ENCODE measurements around the gene ZFYVE21.

ZFYVE21 gene

DNA sequence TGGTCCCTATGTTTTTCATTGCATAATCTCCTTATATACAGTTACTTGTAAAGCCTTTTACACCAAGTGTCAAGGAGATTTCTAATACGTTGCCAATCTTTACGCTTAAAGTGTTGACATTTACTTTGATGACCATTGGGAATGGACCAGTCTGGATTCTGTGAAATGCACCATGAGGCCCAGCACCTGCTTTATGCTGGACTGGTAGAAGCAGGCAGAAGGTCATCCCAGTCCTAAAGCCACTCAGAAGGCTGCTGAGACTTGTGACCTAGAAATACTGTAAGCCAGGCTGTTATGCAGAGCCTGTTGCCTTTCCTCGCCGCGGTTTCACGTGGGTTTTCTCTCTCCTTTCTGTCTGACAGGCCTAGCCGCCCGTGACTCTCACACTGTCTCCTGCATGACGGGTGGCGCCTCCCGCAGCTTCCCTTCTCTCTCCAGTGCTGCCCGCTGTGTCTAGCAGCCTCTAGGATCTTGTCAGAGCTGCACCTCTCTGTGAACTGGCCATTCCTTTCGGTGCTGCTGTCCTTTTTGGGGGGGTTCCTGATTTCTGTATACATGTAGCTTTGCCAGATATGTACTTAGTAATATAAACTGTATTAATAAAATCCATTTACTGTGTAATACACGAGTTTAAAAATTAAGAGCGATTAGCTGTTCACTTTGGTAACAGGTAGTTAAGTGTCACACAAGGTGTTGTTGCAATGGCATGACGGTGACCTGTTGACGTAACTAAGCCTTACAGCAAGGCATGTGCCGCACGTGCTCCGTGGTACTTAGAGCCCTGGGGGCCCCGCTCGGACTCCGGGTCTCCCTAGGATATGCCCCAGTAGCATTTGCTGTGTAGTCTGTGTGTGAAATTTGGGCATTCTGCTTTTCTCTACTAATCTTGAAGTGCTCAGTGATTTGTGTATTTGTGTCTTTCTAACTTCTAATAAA lies 30.1 kb upstream of the ZFYVE21 start:
- peaks cover 40 to 98% of the 10 kb centered on the region in 2 donors for H3K36me3 ChIP-seq (replicated peaks in 1 of 2; ENCODE audit: control insufficient read depth in 2 of 2, insufficient read depth in 2 of 2, low read length in 2 of 2)

GRCh38 chr14:103686831-103687485 lies 28.7 kb upstream of the ZFYVE21 start:
- no peak overlapping the region for H3K9ac ChIP-seq (ENCODE audit: low read depth, low read length, poor library complexity)
- H3K27ac ChIP-seq (replicated peaks; ENCODE audit: low read length), result no peak overlapping the region
- H3K4me2 ChIP-seq (ENCODE audit: insufficient read depth, low read length, poor library complexity, severe bottlenecking), result no peak overlapping the region
- no CpG with 5 or more reads among the region's 19 CpGs for WGBS, 2 donors (ENCODE audit: extremely low coverage in 2 of 2, insufficient read length in 2 of 2, insufficient replicate concordance in 1 of 2)
- H2BK5ac ChIP-seq (ENCODE audit: low read length), result no peak overlapping the region
- DNase-seq (ENCODE audit: low spot score), result no peak
- H3K79me1 ChIP-seq (ENCODE audit: low read depth, low read length), result peaks cover 2% of the 10 kb centered on the region
- no peak overlapping the region for H2AK5ac ChIP-seq (ENCODE audit: low read depth, low read length)
- no peak overlapping the region for H2AFZ ChIP-seq (ENCODE audit: low read length)
- H3K23ac ChIP-seq (ENCODE audit: low read depth, low read length, poor library complexity), result no peak overlapping the region
- no peak overlapping the region for H3K18ac ChIP-seq (ENCODE audit: low read length)
- H3K27me3 ChIP-seq (ENCODE audit: control insufficient read depth in 3 of 3, insufficient read depth in 3 of 3, low read depth in 1 of 3, low read length in 3 of 3), result no peaks in the 10 kb centered on the region
- H2BK120ac ChIP-seq (ENCODE audit: low read depth, low read length), result no peak overlapping the region
- no peak overlapping the region for H3K4ac ChIP-seq (ENCODE audit: low read length)
- no peaks in the 10 kb centered on the region for H3K9me3 ChIP-seq (replicated peaks in 1 of 2; ENCODE audit: control insufficient read depth in 2 of 2, insufficient read depth in 1 of 2, low read depth in 1 of 2, low read length in 2 of 2)
- no peak overlapping the region for H2BK12ac ChIP-seq (ENCODE audit: low read length)
- no peak overlapping the region for H3K4me3 ChIP-seq (ENCODE audit: low read length in 2 of 2)
- H3K4me1 ChIP-seq (ENCODE audit: control insufficient read depth in 2 of 2, insufficient read depth in 1 of 2, low read depth in 1 of 2, low read length in 2 of 2), result no peaks in the 10 kb centered on the region
- H4K91ac ChIP-seq (ENCODE audit: low read depth, low read length, poor library complexity), result no peak overlapping the region
- no peak overlapping the region for H3K14ac ChIP-seq (ENCODE audit: low read length)
- peaks cover 33 to 92% of the 10 kb centered on the region in 2 donors for H3K36me3 ChIP-seq (replicated peaks in 1 of 2; ENCODE audit: control insufficient read depth in 2 of 2, insufficient read depth in 2 of 2, low read length in 2 of 2)
- H2BK15ac ChIP-seq (ENCODE audit: low read length), result no peak overlapping the region
- no peak overlapping the region for H4K8ac ChIP-seq (ENCODE audit: low read depth, low read length)

More for the DNA sequence above, 30.1 kb upstream of the ZFYVE21 start:
- no CpG with 5 or more reads among the region's 23 CpGs for WGBS, 2 donors (ENCODE audit: extremely low coverage in 2 of 2, insufficient read length in 2 of 2, insufficient replicate concordance in 1 of 2)
- H3K9ac ChIP-seq (ENCODE audit: low read depth, low read length, poor library complexity), result peak overlapping the region; percentile 30
- H2BK15ac ChIP-seq (ENCODE audit: low read length), result no peak overlapping the region
- no peaks in the 10 kb centered on the region for H3K4me1 ChIP-seq (ENCODE audit: control insufficient read depth in 2 of 2, insufficient read depth in 1 of 2, low read depth in 1 of 2, low read length in 2 of 2)
- H3K4ac ChIP-seq (ENCODE audit: low read length), result no peak overlapping the region
- no peak overlapping the region for H2BK120ac ChIP-seq (ENCODE audit: low read depth, low read length)
- H3K27me3 ChIP-seq (ENCODE audit: control insufficient read depth in 3 of 3, insufficient read depth in 3 of 3, low read depth in 1 of 3, low read length in 3 of 3), result no peaks in the 10 kb centered on the region
- H2BK12ac ChIP-seq (ENCODE audit: low read length), result no peak overlapping the region
- H3K79me1 ChIP-seq (ENCODE audit: low read depth, low read length), result peaks cover 3% of the 10 kb centered on the region
- H2AK5ac ChIP-seq (ENCODE audit: low read depth, low read length), result no peak overlapping the region
- no peak overlapping the region for H3K27ac ChIP-seq (replicated peaks; ENCODE audit: low read length)
- H3K4me3 ChIP-seq (ENCODE audit: low read length in 2 of 2), result no peak overlapping the region
- no peak for DNase-seq (ENCODE audit: low spot score)
- H2BK5ac ChIP-seq (ENCODE audit: low read length), result no peak overlapping the region
- H3K14ac ChIP-seq (ENCODE audit: low read length), result no peak overlapping the region
- H3K18ac ChIP-seq (ENCODE audit: low read length), result no peak overlapping the region
- H3K23ac ChIP-seq (ENCODE audit: low read depth, low read length, poor library complexity), result no peak overlapping the region
- no peak overlapping the region for H4K91ac ChIP-seq (ENCODE audit: low read depth, low read length, poor library complexity)
- no peak overlapping the region for H3K4me2 ChIP-seq (ENCODE audit: insufficient read depth, low read length, poor library complexity, severe bottlenecking)
- H2AFZ ChIP-seq (ENCODE audit: low read length), result no peak overlapping the region
- no peak overlapping the region for H4K8ac ChIP-seq (ENCODE audit: low read depth, low read length)
- no peaks in the 10 kb centered on the region for H3K9me3 ChIP-seq (replicated peaks in 1 of 2; ENCODE audit: control insufficient read depth in 2 of 2, insufficient read depth in 1 of 2, low read depth in 1 of 2, low read length in 2 of 2)

DNA sequence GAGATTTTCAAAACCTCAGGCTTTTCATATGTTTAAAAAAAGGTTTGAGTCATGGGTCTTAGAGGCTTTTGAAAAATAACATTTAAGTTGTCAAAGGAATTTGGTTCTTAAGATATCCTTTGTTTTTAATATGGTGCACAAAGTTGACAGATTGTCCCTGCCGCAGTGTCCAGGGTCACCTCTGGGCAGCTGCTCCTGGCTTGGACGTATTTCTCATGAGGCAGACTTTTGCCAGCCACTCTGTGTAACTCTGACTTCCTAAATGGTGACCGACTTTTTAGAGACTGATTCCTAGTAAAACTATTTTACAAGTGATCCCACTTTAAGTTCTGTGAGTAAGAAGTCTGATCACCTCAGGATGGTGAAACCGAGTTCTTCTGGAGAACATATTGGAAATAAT lies 27.9 kb upstream of the ZFYVE21 start:
- H2BK5ac ChIP-seq (ENCODE audit: low read length), result no peak overlapping the region
- no peaks in the 10 kb centered on the region for H3K27me3 ChIP-seq (ENCODE audit: control insufficient read depth in 3 of 3, insufficient read depth in 3 of 3, low read depth in 1 of 3, low read length in 3 of 3)
- no peak overlapping the region for H2BK12ac ChIP-seq (ENCODE audit: low read length)
- no peak overlapping the region for H3K27ac ChIP-seq (replicated peaks; ENCODE audit: low read length)
- no peaks in the 10 kb centered on the region for H3K4me1 ChIP-seq (ENCODE audit: control insufficient read depth in 2 of 2, insufficient read depth in 1 of 2, low read depth in 1 of 2, low read length in 2 of 2)
- H4K8ac ChIP-seq (ENCODE audit: low read depth, low read length), result no peak overlapping the region
- no peak overlapping the region for H3K18ac ChIP-seq (ENCODE audit: low read length)
- no peak overlapping the region for H3K9ac ChIP-seq (ENCODE audit: low read depth, low read length, poor library complexity)
- H2BK15ac ChIP-seq (ENCODE audit: low read length), result no peak overlapping the region
- H3K4me2 ChIP-seq (ENCODE audit: insufficient read depth, low read length, poor library complexity, severe bottlenecking), result no peak overlapping the region
- no peak overlapping the region for H3K23ac ChIP-seq (ENCODE audit: low read depth, low read length, poor library complexity)
- H2AK5ac ChIP-seq (ENCODE audit: low read depth, low read length), result no peak overlapping the region
- H3K4ac ChIP-seq (ENCODE audit: low read length), result no peak overlapping the region
- DNase-seq (ENCODE audit: low spot score), result no peak
- H3K36me3 ChIP-seq (replicated peaks in 1 of 2; ENCODE audit: control insufficient read depth in 2 of 2, insufficient read depth in 2 of 2, low read length in 2 of 2), result peaks cover 36 to 92% of the 10 kb centered on the region in 2 donors
- no peak overlapping the region for H2BK120ac ChIP-seq (ENCODE audit: low read depth, low read length)
- no peak overlapping the region for H3K4me3 ChIP-seq (ENCODE audit: low read length in 2 of 2)
- H3K79me1 ChIP-seq (ENCODE audit: low read depth, low read length), result peaks cover 5% of the 10 kb centered on the region
- WGBS, 2 donors (ENCODE audit: extremely low coverage in 2 of 2, insufficient read length in 2 of 2, insufficient replicate concordance in 1 of 2), result no CpG with 5 or more reads among the region's 4 CpGs
- H3K14ac ChIP-seq (ENCODE audit: low read length), result no peak overlapping the region
- no peaks in the 10 kb centered on the region for H3K9me3 ChIP-seq (replicated peaks in 1 of 2; ENCODE audit: control insufficient read depth in 2 of 2, insufficient read depth in 1 of 2, low read depth in 1 of 2, low read length in 2 of 2)
- H4K91ac ChIP-seq (ENCODE audit: low read depth, low read length, poor library complexity), result no peak overlapping the region
- no peak overlapping the region for H2AFZ ChIP-seq (ENCODE audit: low read length)

GRCh38 chr14:103688441-103688840 lies 27.2 kb upstream of the ZFYVE21 start:
- no peaks in the 10 kb centered on the region for H3K4me1 ChIP-seq (ENCODE audit: control insufficient read depth in 2 of 2, insufficient read depth in 1 of 2, low read depth in 1 of 2, low read length in 2 of 2)
- peaks cover 3% of the 10 kb centered on the region for H3K79me1 ChIP-seq (ENCODE audit: low read depth, low read length)
- no peak overlapping the region for H3K4me3 ChIP-seq (ENCODE audit: low read length in 2 of 2)
- no peak overlapping the region for H2BK5ac ChIP-seq (ENCODE audit: low read length)
- WGBS, 2 donors (ENCODE audit: extremely low coverage in 2 of 2, insufficient read length in 2 of 2, insufficient replicate concordance in 1 of 2), result no CpG with 5 or more reads among the region's 5 CpGs
- H2BK15ac ChIP-seq (ENCODE audit: low read length), result no peak overlapping the region
- H3K23ac ChIP-seq (ENCODE audit: low read depth, low read length, poor library complexity), result no peak overlapping the region
- no peak for DNase-seq (ENCODE audit: low spot score)
- no peak overlapping the region for H2AK5ac ChIP-seq (ENCODE audit: low read depth, low read length)
- H4K8ac ChIP-seq (ENCODE audit: low read depth, low read length), result no peak overlapping the region
- no peak overlapping the region for H2BK120ac ChIP-seq (ENCODE audit: low read depth, low read length)
- H3K27ac ChIP-seq (replicated peaks; ENCODE audit: low read length), result no peak overlapping the region
- H3K9ac ChIP-seq (ENCODE audit: low read depth, low read length, poor library complexity), result no peak overlapping the region
- no peak overlapping the region for H3K4me2 ChIP-seq (ENCODE audit: insufficient read depth, low read length, poor library complexity, severe bottlenecking)
- H3K27me3 ChIP-seq (ENCODE audit: control insufficient read depth in 3 of 3, insufficient read depth in 3 of 3, low read depth in 1 of 3, low read length in 3 of 3), result no peaks in the 10 kb centered on the region
- no peak overlapping the region for H2BK12ac ChIP-seq (ENCODE audit: low read length)
- H3K9me3 ChIP-seq (replicated peaks in 1 of 2; ENCODE audit: control insufficient read depth in 2 of 2, insufficient read depth in 1 of 2, low read depth in 1 of 2, low read length in 2 of 2), result no peaks in the 10 kb centered on the region
- H3K4ac ChIP-seq (ENCODE audit: low read length), result no peak overlapping the region
- no peak overlapping the region for H3K14ac ChIP-seq (ENCODE audit: low read length)
- no peak overlapping the region for H4K91ac ChIP-seq (ENCODE audit: low read depth, low read length, poor library complexity)
- peaks cover 34 to 92% of the 10 kb centered on the region in 2 donors for H3K36me3 ChIP-seq (replicated peaks in 1 of 2; ENCODE audit: control insufficient read depth in 2 of 2, insufficient read depth in 2 of 2, low read length in 2 of 2)
- no peak overlapping the region for H3K18ac ChIP-seq (ENCODE audit: low read length)
- H2AFZ ChIP-seq (ENCODE audit: low read length), result no peak overlapping the region
